Osteocyte (in vitro differentiated cells): ENCODE data around the gene MOCOS. TPM values are rescaled to one million over a fixed set of nuclear protein-coding genes. Genes with fewer than 3 reads are reported as not detected.
A peak's percentile ranks its signal among the peaks of the same experiment; 100 is the strongest.

Source experiments
- DNase-seq: peaks from one replicate; pipeline ENCODE4 v3.0.0; 2021; ENCODE audit warnings: mixed read lengths; ENCODE audit not compliant: unreplicated experiment; ENCODE audit errors: extremely low spot score
- H3K27ac Mint-ChIP-seq: one replicate; pipeline ENCODE4 v1.8.0; 2021; ENCODE audit warnings: mild to moderate bottlenecking, mixed read lengths; ENCODE audit not compliant: unreplicated experiment
- H3K27me3 Mint-ChIP-seq: one replicate; pipeline ENCODE4 v1.8.0; 2021; ENCODE audit warnings: mixed read lengths; ENCODE audit not compliant: unreplicated experiment
- H3K36me3 Mint-ChIP-seq: one replicate; pipeline ENCODE4 v1.8.0; 2021; ENCODE audit warnings: mixed read lengths; ENCODE audit not compliant: unreplicated experiment
- H3K4me1 Mint-ChIP-seq: one replicate; pipeline ENCODE4 v1.8.0; 2021; ENCODE audit warnings: mixed read lengths; ENCODE audit not compliant: unreplicated experiment
- H3K4me3 Mint-ChIP-seq: one replicate; pipeline ENCODE4 v1.8.0; 2021; ENCODE audit warnings: mild to moderate bottlenecking, moderate library complexity, mixed read lengths; ENCODE audit not compliant: unreplicated experiment
- H3K9me3 Mint-ChIP-seq: one replicate; pipeline ENCODE4 v1.8.0; 2021; ENCODE audit warnings: mixed read lengths; ENCODE audit not compliant: unreplicated experiment
- total RNA-seq: library from RNA; stranded (reverse); gene quantifications from 2 replicates; pipeline ENCODE4 v1.2.1, GENCODE V29; 2021
- TF ChIP-seq, protein P1 (sequence below): fragments of 200-600 bp; sonication (generic); IDR thresholded peaks from 2 replicates; pipeline ENCODE4 v1.5.0; 2021; ENCODE audit warnings: antibody characterized with exemption, mild to moderate bottlenecking, moderate library complexity

The MOCOS gene
- total RNA-seq, 1 donor from 2014 or later: 5.2 TPM

DNA sequence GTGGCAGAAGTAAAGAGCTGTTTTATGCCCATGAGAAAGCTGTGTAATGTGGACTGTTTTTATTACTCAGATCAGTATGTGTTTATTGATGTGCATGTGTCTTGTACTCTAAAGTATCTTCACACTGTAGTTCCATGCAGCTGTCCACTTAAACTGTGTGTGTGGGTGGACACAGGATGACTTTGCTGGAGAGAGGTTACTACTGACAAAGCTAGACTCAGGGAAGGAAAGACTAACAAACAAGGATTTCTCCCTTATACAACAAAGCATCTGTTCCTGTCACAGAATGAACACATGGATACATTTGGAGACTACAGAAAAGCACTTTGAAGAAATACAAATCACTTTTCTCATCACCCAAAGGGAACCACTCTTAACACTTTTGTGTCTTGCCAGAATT is 120.2 kb downstream of the MOCOS start:
- TF ChIP-seq, protein P1, sequence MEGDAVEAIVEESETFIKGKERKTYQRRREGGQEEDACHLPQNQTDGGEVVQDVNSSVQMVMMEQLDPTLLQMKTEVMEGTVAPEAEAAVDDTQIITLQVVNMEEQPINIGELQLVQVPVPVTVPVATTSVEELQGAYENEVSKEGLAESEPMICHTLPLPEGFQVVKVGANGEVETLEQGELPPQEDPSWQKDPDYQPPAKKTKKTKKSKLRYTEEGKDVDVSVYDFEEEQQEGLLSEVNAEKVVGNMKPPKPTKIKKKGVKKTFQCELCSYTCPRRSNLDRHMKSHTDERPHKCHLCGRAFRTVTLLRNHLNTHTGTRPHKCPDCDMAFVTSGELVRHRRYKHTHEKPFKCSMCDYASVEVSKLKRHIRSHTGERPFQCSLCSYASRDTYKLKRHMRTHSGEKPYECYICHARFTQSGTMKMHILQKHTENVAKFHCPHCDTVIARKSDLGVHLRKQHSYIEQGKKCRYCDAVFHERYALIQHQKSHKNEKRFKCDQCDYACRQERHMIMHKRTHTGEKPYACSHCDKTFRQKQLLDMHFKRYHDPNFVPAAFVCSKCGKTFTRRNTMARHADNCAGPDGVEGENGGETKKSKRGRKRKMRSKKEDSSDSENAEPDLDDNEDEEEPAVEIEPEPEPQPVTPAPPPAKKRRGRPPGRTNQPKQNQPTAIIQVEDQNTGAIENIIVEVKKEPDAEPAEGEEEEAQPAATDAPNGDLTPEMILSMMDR: no peak
- Mint-ChIP-seq H3K9me3 (no peaks in the 10 kb centered on the region), H3K4me1 (peaks cover 13% of the 10 kb centered on the region), H3K27me3 (peaks cover 40% of the 10 kb centered on the region), H3K4me3 (no peak overlapping the region), H3K27ac (no peak overlapping the region), H3K36me3 (no peaks in the 10 kb centered on the region)
- DNase-seq: no peak

DNA sequence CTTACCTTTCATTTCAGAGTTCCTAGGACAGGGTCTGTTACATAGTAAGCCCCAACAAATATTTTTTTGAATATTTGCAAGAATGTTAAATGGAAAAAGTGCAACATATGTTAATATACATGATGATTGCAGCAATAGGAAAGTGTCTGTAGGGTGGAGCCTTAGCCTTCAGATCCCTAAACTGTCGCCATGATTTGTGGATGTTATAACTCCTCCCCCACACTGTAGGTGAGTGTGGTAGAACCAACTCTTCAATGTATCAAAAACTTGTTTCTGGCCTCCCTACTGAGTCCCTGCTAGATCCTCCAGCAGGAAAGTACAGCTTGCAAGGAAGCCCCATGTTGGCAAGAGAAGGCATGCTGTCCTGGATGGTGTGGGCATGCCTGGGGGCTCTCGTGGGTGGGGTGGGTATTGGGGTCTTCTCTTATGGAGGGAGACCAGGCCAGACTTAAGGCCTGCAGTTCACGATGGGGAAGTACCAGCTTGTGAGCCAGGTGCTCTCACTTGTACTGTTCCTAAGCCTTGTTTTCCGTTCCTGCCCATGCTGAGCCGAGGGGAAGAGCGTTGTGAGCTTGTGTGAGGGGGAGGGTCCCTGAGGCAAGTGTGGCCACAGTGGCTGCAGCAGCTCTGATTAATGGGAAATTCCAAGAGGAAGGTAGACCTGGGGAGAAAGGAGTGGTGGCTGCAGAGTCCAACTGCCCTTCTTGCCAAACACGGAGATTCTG is 121.6 kb downstream of the MOCOS start:
- Mint-ChIP-seq H3K9me3 (no peaks in the 10 kb centered on the region), H3K27me3 (peaks cover 27% of the 10 kb centered on the region), H3K27ac (no peak overlapping the region), H3K4me1 (peaks cover 13% of the 10 kb centered on the region), H3K36me3 (no peaks in the 10 kb centered on the region), H3K4me3 (no peak overlapping the region)
- TF ChIP-seq, protein P1: no peak
- DNase-seq: peak; percentile 30

DNA sequence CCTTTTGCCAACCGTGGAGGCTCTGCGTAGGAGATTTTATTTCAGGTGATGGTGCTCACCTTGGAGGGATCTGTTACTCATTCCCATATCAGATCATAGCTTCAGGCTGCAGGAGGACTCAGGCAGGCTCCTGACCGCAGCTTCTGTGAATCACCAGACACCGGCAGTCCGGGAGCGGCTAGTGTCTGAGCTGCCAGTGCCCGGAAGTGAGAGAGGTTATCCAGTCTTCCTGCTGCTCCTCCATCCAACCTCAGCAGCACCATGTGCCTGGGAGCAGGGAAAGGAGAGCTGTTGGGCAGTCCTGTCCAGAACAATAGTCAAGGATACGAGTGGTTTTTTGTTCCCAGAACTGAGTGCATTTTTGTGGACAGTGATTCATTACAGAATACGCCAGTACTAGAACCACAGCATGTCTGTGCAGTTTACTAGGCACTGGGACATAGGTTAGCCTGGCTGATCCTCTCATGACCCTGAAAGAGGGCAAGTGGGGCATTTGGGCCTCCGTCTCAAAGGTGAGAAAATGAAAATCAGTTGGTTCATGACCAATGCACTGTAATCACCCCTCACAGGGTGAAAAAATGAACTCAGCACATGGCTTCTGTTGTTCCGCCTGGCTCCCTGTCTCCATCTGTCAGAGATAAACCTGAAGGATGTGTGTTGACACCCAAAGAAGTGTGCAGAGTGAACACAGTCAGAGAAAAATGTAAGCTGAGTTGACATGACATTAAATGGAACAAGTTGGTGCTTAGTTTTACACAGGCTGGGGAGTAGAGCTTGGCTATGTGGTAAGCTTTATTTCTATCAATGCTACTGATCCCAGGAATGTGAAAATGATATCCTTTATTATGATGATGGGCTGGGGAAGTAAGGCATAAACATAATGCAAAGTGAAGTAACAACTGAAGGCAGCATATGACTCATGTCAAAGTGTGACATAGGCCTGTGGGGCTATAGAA is 122.4 kb downstream of the MOCOS start:
- H3K4me3 Mint-ChIP-seq: no peak overlapping the region
- peaks cover 16% of the 10 kb centered on the region for H3K4me1 Mint-ChIP-seq
- H3K36me3 Mint-ChIP-seq: no peaks in the 10 kb centered on the region
- peak overlapping the region; percentile 18 for H3K27ac Mint-ChIP-seq
- DNase-seq: peak; percentile 80
- no peaks in the 10 kb centered on the region for H3K9me3 Mint-ChIP-seq
- peaks cover 20% of the 10 kb centered on the region for H3K27me3 Mint-ChIP-seq
- TF ChIP-seq, protein P1: no peak

DNA sequence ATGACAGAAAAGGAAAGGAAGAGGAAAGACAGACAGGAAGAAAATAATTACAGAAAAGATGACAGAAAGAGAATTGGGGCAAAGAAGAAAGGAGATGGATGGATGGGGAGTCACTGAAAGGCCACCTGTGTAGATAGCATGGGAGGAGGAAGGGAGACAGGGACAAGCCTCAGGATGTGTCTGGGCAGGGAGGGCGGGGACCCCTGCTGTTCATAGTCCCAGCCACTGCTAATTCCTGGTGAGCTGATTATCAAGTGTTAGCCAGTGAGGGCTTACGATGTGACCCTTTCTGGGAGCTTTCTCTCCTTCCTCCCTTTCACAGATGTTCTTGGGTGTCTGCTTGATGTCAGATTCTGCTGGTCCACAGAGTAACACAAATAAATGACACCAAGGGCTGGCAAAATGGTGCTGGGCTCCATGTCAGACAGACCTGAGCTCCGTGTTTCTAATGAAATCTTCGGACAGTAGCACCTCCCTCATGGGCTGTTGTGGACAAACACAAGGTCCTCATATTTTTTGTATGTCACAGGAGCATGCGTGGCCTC is 123.8 kb downstream of the MOCOS start:
- Mint-ChIP-seq H3K4me3 (no peak overlapping the region), H3K4me1 (peaks cover 18% of the 10 kb centered on the region), H3K27me3 (peaks cover 7% of the 10 kb centered on the region), H3K27ac (no peak overlapping the region), H3K36me3 (no peaks in the 10 kb centered on the region), H3K9me3 (no peaks in the 10 kb centered on the region)
- DNase-seq: peak; percentile 57
- TF ChIP-seq, protein P1: no peak
